Bronchial epithelial cell (primary cell): ENCODE data around the gene TMEM116. TPM values are rescaled to one million over a fixed set of nuclear protein-coding genes. Genes with fewer than 3 reads are reported as not detected.
"Not testable (repeated sequence)": the region's sequence is repeated elsewhere in the genome, so short reads cannot be mapped to it uniquely, and the experiment has no call there.

Source experiments
- DNase-seq: peaks from one replicate; pipeline ENCODE4 v3.0.0-alpha.2; 2010; ENCODE audit warnings: low read depth
- FAIRE-seq: peaks from 2 replicates; lab custom pipeline; 2011; peaks lifted over from hg19 to GRCh38; lab: Jason Lieb, UNC
- H3K27me3 ChIP-seq: 2 replicates; pipeline ENCODE4 v1.5.1; 2011; ENCODE audit warnings: low read length; ENCODE audit not compliant: control insufficient read depth, insufficient read depth
- H3K36me3 ChIP-seq: 2 replicates; pipeline ENCODE4 v1.5.1; 2011; ENCODE audit warnings: low read length; ENCODE audit not compliant: control insufficient read depth, insufficient read depth
- H3K4me3 ChIP-seq: 2 replicates; pipeline ENCODE4 v1.5.1; 2011; ENCODE audit warnings: mild to moderate bottlenecking, low read depth, low read length, control low read depth
- total RNA-seq: library from RNA; depleted of rRNA; stranded (reverse); fragments of >200 nt; gene quantifications from 2 replicates; pipeline ENCODE4 v1.2.1, GENCODE V29; 2014
- TF ChIP-seq, protein P1 (sequence below): IDR thresholded peaks from 2 replicates; pipeline ENCODE4 v1.5.1; 2011; ENCODE audit warnings: mild to moderate bottlenecking, moderate library complexity, low read length, control low read depth, inconsistent platforms; ENCODE audit not compliant: insufficient read depth, severe bottlenecking

Gene TMEM116
- total RNA-seq, 1 donor from 2014 or later: 10.0 TPM

DNA sequence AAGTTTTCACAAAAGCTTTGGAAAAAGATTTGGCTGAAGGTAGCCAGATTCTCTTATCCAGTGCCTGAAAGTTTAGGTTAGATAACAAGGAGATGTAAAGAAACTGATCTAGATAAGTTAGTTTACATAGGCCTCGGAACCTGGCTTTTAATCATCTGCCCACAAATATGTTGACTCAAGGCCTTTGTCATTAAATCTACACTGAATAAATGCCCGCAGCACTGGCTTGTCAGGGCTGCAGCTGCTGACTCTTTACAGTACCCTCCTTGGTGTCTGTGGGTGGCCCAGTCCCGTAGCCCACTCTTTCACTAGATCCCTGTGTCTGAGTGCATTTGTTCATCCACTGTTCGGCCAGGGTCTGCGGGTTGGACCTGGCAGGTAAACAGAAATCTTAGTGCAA, 58.0 kb downstream of the TMEM116 start:
- no peak for FAIRE-seq
- no peaks in the 10 kb centered on the region for H3K27me3 ChIP-seq
- TF ChIP-seq, protein P1, sequence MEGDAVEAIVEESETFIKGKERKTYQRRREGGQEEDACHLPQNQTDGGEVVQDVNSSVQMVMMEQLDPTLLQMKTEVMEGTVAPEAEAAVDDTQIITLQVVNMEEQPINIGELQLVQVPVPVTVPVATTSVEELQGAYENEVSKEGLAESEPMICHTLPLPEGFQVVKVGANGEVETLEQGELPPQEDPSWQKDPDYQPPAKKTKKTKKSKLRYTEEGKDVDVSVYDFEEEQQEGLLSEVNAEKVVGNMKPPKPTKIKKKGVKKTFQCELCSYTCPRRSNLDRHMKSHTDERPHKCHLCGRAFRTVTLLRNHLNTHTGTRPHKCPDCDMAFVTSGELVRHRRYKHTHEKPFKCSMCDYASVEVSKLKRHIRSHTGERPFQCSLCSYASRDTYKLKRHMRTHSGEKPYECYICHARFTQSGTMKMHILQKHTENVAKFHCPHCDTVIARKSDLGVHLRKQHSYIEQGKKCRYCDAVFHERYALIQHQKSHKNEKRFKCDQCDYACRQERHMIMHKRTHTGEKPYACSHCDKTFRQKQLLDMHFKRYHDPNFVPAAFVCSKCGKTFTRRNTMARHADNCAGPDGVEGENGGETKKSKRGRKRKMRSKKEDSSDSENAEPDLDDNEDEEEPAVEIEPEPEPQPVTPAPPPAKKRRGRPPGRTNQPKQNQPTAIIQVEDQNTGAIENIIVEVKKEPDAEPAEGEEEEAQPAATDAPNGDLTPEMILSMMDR: no peak

DNA sequence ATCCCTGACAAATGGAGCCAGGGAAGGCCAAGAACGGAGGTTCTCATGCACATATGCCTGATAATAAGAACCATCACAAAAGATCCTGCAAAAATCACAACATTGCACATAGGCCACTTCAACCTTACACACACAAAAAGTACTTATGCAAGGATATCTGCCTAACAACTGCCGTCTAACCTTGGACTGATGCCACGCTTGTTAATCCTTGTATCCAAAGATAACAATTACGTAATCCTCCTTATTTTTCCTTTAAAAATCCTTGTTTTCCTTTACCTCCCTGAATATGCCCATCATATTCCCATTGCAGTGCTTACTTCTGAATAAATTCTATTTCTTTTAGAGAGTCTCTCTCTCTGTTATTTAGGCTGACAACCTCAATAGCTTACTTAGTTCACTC, 59.5 kb downstream of the TMEM116 start:
- TF ChIP-seq, protein P1: no peak
- DNase-seq (no peak), FAIRE-seq (no peak)
- H3K4me3 ChIP-seq: no peak overlapping the region
- H3K27me3 ChIP-seq: no peaks in the 10 kb centered on the region
- H3K36me3 ChIP-seq: no peaks in the 10 kb centered on the region

More for the DNA sequence above, 58.0 kb downstream of the TMEM116 start:
- no peaks in the 10 kb centered on the region for H3K36me3 ChIP-seq
- no peak for DNase-seq
- no peak overlapping the region for H3K4me3 ChIP-seq

DNA sequence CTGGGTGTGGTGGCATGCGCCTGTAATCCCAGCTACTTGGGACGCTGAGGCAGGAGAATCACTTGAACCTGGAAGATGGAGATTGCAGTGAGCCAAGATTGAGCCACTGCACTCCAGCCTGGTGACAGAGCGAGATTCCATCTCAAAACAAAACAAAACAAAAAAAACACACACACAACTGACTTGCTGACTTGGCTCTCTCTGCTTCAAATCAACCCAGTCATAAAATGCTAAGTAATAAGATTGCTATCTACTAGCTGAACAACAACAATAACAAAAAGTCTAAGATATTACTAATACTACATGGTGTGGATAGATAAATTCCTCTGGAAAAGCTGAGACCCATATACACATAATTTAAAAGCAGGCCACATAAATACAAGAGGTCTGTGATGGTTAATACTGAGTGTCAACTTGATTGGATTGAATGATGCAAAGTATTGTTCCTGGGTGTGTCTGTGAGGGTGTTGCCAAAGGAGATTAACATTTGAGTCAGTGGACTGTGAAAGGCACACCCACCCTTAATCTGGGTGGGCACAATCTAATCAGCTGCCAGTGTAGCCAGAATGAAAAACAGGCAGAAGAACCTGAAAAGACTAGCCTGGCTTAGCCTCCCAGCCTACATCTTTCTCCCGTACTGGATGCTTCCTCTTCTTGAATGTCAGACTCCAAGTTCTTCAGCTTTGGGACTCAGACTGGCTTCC, 60.7 kb downstream of the TMEM116 start:
- not testable (repeated sequence) for H3K27me3 ChIP-seq, H3K4me3 ChIP-seq, DNase-seq, FAIRE-seq, H3K36me3 ChIP-seq

DNA sequence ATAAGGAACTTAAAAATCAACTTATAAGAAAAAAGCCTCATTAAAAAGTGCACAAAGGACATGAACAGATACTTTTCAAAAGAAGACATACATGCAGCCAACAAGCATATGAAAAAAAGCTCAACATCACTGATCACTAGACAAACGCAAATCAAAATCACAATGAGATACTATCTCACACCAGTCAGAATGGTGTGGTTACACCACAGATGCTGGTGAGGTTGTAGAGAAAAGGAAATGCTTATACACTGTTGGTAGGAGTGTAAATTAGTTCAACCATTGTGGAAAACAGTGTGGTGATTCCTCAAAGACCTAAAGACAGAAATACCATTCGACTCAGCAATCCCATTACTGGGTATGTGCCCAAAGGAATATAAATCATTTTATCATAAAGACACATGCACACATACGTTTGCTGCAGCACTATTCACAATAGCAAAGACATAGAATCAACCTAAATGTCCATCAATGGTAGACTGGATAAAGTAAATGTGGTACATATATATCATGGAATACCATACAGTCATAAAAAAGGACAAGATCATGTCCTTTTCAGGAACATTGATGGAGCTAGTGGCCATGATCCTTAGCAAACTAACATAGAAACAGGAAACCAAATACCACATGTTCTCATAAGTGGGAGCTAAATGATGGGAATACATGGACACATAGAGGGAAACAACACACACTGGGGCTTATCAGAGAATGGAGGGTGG, 61.8 kb downstream of the TMEM116 start:
- FAIRE-seq: not testable (repeated sequence)

DNA sequence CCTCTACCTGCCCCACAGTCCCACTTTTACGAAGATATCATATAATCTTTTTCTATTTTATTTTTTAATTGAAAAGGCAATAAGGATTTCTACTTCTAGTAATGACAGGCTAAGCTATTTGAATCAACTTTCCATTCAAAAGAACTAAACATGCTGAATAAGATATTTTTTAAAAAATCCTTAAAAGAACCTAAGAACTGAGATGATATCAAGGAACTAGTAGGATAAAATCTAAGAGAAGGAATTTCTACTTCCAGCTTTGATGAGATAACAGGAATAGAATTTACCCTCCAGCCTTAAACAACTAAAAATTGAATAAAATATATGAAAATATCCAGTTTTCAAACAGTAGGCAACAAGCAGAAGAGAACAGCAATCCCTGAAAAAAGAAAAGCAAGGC, 69.0 kb downstream of the TMEM116 start:
- TF ChIP-seq, protein P1: no peak

More for the DNA sequence above, 61.8 kb downstream of the TMEM116 start:
- not testable (repeated sequence) for H3K4me3 ChIP-seq, H3K27me3 ChIP-seq, DNase-seq, H3K36me3 ChIP-seq

DNA sequence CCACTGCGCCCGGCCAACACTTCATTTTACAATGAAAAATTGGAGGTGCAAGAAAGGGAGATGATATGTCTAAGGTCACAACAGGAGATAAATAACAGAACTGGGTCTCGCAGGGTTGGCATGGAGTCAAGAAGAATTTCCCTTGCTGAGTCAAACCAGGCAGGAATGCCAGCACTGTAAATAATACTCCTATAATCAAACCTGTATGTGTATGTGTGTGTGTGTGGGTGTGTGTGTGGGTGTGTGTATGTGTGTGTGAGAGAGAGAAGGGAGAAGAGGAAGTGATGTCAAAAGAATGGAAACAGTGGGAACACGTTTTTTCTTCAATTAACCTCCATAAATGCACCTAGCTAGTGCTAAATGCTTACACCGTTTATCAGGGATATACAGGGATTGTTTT, 70.4 kb downstream of the TMEM116 start:
- TF ChIP-seq, protein P1: no peak
- H3K36me3 ChIP-seq: no peaks in the 10 kb centered on the region
- no peak overlapping the region for H3K4me3 ChIP-seq
- peak; percentile 86 for DNase-seq
- FAIRE-seq: no peak
- H3K27me3 ChIP-seq: no peaks in the 10 kb centered on the region

More for the DNA sequence above, 69.0 kb downstream of the TMEM116 start:
- DNase-seq (no peak), FAIRE-seq (no peak)
- Histone ChIP-seq H3K36me3 (no peaks in the 10 kb centered on the region), H3K27me3 (no peaks in the 10 kb centered on the region), H3K4me3 (no peak overlapping the region)
